OCI-M2 (cell line): ENCODE data around the gene MAP7D3.
"Not testable (repeated sequence)": the region's sequence is repeated elsewhere in the genome, so short reads cannot be mapped to it uniquely, and the experiment has no call there.

Experiments used
- DNase-seq: peaks from one replicate; lab custom pipeline; 2025; ENCODE audit not compliant: unreplicated experiment; lab: John Stamatoyannopoulos, UW

MAP7D3 gene

DNA sequence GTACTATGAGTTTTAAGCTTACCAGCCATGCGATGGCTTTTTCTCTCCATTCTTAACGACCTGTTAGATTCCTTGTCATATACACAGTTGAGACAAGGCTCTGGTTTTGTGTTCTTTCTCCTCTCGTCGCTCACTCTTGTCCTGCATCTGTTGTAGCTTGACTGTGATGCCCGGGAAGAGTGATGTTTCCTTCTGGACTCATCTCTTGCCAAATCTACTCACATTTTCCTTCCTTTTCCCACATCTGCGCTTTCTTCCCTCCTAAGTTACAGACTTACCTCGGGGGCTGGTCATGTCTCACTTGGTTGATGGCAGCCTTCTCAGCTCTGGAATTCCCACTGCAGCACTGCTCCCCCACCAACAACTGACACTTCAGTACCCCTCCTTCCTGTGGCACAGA, 4.8 kb upstream of the MAP7D3 start:
- no peak for DNase-seq

DNA sequence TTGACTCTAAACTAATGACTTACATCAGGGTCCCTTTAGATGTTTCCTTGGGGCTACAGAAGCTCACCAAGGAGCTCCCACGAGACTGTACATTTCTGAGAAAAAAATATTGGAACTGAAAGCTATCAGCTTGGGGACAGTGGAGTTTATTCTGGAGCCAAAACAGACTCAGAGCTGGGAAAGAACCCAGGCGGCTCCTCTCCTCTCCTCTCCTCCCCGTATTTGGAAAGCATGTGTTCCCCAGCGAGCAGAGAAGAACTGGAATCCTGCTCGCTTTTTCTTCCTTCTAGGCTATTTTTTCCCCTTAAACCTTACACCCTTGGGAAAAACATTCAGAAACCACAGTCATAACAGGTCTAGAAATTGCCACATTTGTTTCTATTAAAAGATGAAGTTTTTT, 4.3 kb upstream of the MAP7D3 start:
- DNase-seq, result no peak

DNA sequence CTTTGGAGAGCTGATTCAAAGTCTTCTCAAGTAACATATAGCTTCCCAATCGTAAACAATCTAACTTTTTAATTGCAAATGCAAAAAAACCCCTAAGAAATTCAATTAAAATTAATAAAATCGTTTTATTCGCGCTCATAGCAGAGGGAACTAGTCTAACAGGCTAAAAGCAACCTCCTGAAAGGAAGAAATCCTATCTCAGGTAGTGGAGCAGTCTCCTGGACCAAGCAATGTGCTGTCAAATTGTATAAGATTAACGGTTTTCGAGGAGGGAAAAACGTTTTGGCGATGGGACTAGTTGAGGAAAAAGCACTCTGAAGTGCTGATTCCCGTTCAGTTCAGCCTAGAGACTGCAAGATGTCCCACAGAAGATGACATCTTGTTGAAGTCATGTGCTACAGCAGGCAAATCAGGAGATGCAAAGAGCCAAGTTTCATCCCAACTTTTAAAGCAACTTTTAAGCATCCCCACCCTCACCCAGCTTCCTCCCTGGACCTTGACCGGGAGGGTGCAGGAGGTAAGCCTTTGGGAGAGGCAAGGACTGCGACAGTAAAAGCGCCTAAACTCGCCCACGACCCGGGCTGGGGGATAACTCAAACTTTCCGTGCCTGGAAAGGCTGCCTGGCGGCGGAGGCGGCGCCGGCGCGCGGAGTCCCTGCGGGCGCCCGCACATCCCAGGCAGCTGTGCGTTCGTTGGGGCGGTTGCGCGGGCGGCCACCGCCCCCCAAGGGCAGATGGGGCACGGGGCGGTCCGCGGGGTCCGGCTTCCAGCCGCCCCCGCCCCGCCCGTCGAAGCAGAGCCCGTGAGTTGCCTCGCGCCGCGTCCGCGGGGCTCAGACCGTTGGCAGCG, 784 bp downstream of the MAP7D3 start:
- DNase-seq, result no peak

DNA sequence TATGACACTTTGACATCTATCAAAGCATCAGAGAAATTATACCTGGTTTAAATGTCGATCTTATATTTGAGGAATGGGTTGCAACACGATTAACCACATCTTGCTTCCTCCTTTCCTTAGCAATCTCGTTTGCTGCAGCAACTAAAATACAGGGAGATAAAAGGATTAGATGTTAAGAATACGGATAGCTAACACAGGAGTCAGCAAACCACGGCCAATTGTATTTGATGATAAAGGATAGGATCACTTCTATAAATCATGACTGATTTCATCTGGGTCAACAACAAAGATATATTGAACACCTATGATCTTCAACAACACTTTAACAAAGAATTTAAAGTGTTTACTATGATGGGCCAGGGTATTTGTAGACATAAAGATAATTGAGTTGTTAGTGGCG, 5.0 kb downstream of the MAP7D3 start:
- DNase-seq, result no peak

DNA sequence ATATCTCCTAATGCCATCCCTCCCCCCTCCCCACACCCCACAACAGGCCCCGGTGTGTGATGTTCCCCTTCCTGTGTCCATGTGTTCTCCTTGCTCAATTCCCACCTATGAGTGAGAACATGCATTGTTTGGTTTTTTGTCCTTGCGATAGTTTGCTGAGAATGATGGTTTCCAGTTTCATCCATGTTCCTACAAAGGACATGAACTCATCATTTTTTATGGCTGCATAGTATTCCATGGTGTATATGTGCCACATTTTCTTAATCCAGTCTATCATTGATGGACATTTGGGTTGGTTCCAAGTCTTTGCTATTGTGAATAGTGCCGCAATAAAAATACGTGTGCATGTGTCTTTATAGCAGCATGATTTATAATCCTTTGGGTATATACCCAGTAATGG, 13.4 kb downstream of the MAP7D3 start:
- DNase-seq, result not testable (repeated sequence)

DNA sequence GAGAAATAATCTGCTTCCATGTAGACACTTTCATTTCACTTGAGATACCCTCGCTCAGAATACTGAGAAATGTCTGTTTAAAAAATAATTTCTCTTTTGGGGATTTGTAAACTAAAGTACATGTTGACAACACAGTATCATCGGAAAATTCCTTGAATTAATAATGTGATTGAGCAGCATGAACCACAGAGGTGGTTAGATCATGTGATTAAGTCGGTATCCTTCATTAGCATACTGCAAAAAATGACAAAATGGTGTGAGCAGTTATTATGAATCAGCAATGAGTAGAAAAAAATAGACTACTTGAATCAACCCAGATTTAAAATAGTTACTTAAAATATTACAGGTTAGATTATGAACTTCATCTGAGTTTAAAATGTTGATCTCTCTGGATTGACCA, 14.1 kb downstream of the MAP7D3 start:
- DNase-seq, result no peak

DNA sequence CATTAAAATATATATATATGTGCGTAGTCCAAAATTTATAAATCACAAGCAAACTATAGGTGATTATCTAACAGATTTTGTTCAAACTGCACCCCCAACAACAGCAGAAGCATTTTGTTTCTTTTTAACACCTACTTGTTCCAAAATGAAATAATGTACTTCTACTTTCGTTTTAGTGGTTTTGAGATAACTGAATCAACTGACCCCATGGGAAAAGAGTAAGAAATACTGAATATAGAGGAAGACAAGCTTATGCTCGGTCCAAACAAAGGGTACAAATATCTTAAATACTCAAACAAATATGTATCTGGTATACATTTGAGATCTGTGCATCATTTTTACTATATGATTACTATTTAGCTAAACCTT, 22.4 kb downstream of the MAP7D3 start:
- no peak for DNase-seq

DNA sequence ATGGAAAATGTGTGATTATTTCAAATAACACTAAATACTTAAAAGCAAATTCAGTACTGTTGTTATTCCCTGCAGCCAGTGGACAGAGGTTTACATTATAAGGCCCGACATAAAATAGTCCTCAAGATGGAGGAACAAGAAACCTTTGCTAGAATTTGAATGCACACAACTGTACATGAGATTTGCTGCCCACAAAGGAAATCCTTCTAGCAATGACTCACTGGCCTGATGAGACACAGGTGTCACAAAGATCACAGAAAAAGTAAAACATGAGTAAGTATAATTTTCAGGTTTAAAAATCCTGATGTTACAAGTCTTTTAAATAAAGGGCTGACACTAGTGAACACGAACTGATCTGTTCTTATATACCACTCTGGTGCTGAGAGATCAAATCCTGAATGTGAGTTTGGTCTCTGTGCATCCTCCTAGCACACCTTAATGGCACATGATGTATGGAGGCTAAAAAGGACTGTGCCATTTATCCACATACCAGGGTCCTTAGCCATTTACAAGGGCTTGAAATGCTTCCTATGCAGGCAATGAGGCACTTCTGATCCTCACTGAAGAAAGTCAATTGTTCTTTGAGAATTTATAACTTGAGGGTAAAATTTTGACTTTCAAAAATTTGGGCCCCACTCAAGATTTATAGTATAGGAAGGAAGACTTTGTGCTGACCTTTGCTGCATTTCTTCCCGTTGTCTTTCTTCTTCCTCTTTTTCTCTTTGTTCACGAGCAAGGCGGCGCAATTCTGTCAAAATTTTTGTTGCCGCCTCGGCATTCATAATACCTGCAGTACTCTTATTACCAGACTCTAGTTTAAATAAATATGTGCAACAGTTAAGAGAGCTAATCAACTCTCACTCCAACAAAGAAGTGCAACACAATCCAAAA, 23.0 kb downstream of the MAP7D3 start:
- no peak for DNase-seq

DNA sequence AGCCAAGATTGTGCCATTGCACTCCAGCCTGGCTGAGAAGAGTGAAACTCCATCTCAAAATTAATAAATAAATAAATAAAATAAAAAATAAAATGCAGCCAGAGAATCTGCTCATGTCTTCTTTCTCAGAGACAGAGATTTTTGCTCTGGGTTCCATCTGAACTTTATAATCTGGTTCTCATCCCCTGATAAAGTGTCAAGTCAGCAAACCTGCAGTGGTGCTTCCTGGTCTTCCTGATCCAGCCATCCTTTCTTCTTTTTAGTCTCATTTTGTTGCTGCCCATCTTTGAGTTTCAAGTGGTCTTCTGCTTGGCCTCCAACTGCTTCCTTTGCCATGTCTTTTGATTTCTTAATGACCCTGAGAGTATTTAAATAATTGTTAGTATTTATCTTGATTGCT, 24.1 kb downstream of the MAP7D3 start:
- no peak for DNase-seq

DNA sequence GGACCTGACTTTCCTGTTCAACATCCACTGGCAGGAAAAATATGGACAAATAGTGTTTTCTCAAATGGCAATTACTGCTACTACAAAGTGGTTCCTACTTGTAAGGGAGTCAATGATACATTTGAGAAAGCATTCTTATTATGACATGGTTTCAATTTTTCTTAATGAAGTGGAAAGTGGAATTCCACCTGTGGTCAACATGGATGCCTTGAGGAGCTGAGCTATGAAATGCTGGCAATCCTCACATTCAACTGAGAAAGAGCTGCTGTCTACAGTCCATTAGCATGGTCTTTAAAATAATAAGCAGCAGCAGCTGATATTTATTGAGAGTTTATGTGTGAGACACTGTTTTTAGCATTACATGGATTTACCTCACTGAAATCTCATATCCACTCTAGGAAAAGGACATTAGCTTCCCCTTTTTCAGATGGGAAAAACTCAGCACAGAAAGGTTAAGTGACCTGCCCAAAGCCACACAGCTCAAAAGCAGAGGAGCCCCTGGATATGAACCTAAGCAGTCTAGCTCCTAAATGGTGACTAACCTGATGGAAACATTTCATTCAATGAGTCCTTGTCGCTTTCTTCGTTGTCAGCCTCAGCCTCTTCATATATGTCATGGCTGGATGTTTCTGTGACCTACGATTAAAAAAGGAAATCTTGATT, 29.2 kb downstream of the MAP7D3 start:
- no peak for DNase-seq

DNA sequence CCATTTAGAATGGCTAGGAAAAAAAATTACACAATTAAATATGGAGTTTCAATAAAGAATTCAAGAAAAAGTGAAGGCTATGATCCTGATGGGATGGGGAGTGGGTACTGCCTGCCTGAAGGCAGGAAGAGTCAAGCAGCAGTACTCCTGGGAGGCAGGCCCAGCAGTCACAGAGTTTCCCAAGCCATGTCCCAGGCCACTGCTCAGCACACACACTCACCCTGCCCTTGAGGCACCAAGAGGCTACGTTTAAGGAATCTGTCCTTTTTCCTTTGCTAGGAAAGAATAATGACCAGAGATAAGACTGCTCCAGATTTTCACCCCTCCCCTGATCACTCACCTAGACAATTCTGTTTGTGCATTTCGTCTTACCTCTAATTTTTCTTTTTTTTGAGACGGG, 30.2 kb downstream of the MAP7D3 start:
- no peak for DNase-seq

DNA sequence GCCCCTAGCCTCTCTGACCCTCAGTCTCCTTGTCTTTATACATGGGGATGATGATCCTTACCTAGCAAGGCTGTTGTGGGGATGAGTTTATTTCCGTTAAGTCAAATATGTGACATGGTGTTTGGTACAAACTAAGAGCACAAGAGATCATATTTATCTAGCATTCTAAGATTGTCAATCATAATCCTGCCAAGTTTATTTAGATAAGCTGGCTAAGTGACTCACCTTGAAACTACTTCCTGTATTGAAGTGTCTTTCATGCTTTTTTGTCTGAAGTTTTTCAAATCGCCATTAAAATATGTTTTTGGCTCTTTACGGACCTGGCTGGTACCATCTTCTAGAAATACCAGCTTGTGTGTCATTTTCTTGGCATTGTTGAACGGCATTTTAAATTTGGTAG, 30.7 kb downstream of the MAP7D3 start:
- no peak for DNase-seq

DNA sequence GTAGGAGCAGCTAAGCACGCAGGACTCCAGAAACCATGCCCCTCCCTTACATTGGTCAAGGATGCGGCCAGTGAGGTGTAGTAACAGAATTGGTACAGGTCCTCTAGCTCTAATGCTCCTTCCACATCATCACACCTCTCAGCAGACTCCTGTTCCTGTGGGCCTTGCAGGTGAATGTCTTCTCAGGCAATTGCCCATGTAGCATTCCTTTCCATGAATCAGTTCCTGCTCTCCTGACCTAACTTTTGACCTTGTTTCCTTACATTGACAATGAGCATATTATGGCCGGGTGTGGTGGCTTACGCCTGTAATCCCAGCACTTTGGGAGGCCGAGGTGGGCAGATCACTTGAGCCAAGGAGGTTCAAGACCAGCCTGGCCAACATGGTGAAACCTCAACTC, 31.3 kb downstream of the MAP7D3 start:
- DNase-seq, result no peak

DNA sequence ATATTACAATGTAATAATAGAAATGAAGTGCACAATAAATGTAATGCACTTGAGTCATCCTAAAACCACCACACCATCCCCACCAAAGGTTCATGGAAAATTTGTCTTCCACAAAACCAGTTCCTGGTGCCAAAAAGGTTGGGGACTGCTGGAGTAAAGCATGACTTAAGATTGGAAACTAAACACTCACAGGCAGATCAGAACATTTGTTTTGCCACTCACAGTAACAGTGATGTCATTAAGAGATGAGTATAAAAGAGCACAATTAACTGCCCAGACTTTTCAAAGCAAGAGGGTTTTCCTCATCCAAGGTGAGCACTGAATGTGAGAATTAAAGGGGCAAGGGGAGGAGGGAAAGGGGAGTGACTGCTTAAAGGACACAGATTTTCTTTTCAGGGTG, 35.6 kb downstream of the MAP7D3 start:
- DNase-seq, result no peak

DNA sequence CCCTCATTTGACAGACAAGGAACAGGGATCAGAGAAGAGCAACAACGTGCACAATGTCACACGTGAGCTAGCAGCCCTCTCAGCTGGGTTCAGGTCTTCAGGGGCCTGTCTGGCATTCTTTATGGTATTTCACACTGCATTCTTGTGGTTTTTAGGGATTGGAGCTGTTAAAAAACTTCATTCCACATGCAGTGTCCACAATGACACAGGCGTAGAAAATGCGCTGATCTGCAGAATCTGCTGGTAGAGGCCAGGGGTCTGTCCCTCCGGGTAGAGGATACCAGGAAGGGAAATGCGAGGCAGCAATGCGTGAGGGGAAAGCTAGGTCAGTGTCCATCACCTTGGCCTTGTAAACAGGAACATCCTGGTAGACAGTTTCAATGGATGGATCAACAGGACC, 36.6 kb downstream of the MAP7D3 start:
- DNase-seq, result no peak

DNA sequence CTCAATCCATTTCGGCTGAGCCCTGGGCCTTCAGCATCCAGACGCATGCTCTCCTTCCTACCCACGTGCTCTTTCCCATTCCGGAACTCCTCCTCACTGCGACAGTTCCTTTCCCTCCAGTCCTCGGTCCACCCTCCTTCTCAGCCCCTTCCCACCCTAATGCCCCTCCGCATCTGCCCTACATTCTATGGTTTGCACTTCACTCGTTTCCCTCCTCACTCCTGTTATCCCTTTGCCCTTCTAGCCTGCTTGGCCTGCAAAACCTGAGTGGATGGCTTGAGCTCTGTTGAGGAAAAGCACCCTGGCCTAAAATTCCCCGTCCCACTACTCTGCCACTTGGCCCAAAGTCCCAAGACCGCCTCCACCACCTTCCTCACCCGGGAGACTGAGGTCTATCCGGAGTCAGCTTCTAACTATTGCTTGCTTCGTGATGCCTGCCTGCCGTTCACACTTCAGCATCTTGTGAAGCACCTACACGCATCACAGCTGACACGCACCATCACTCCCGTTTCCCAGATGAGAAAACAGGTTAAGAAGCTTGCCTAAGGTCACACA, 38.6 kb downstream of the MAP7D3 start:
- no peak for DNase-seq

DNA sequence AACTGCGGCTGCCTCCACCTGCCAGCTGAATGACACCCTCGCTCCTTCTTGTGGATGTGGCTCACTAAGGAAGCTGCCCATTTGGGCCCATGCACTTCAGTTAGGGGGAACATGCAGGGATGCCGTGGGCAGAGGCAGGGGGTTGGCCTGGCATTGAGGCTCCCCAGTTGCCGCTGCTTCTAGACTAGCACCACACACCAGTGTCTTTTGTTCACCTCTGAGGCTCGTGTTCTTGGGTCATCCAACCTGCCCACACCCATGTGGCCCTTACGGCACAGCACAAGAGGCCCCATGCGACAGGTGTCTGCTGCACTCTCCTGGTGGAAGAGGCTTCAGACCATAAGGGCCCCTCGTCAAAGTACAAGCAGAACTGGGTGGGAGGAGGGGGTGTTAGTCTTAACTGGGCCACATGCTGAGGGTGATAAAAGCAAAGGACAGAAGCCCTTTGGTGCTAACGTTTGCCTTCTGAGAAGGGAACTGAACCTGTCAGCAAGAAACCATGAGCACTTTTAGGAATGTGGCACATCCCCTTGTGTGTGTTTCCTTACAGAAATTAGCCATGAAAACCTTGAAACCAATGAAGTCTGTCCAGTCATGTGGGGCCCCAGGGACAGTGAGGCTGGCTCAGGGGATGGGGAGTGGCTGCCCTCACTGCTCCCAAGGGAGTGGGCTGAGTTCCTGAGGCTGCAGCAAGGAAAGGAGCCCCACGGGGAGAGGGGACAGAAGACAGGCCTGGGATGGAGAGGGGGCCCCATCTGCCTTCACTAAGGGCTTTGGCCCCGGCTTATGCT, 39.2 kb downstream of the MAP7D3 start:
- DNase-seq, result no peak

DNA sequence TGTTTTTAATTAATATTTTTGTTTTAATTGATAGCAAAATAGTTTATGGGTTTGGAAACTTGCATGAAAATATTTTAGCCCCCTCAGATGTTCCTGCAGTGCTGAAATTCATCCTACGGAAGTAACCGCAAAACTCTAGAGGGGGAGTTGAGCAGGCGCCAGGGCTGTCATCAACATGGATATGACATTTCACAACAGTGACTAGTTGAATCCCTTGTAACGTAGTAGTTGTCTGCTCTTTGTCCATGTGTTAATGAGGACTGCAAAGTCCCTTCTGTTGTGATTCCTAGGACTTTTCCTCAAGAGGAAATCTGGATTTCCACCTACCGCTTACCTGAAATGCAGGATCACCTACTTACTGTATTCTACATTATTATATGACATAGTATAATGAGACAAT, 40.4 kb downstream of the MAP7D3 start:
- DNase-seq, result no peak

DNA sequence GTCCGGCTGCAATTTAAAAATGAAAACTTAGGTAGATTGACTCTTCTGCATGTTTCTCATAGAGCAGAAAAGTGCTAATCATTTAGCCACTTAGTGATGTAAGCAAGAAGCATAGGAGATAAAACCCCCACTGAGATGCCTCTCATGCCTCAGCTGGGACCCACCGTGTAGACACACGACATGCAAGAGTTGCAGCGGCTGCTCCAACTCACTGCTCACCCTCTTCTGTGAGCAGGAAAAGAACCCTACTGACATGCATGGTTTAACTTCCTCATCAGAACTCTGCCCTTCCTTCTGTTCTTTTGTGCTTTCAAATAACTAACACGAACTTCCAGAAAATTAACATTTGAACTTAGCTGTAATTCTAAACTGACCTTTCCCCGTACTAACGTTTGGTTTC, 41.0 kb downstream of the MAP7D3 start:
- DNase-seq, result no peak

DNA sequence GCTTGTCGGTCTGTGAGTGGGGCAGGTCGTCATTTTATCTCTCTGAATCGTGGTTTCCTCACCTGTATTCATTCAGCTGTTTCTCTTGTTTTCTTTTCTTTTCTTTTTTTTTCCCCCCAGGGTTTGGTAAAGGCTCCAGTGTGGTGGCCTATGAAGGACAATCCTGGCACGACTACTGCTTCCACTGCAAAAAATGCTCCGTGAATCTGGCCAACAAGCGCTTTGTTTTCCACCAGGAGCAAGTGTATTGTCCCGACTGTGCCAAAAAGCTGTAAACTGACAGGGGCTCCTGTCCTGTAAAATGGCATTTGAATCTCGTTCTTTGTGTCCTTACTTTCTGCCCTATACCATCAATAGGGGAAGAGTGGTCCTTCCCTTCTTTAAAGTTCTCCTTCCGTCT, 41.4 kb downstream of the MAP7D3 start:
- DNase-seq, result no peak
